Activated CD4-positive, alpha-beta memory T cell treated with anti-CD3 and anti-CD28 coated beads, Interleukin-2, amount 10 ng/mL, durations not matched to agents 7 days and 5 days (primary cell): Measurements from ENCODE around the gene FAM174C. TPM values are rescaled to one million over a fixed set of nuclear protein-coding genes. Genes with fewer than 3 reads are reported as not detected.
"Not testable (repeated sequence)": the region's sequence is repeated elsewhere in the genome, so short reads cannot be mapped to it uniquely, and the experiment has no call there.

Experiments
- CTCF ChIA-PET: fragments of 350-600 bp; sonication (Branson Sonifier 250); formaldehyde crosslinking; loops from one replicate; lab custom pipeline; 2021; ENCODE audit warnings: antibody characterized with exemption, inconsistent platforms; lab: Charles Lee
- POLR2A ChIA-PET: fragments of 350-600 bp; sonication (Branson Sonifier 250); formaldehyde crosslinking; loops from one replicate; lab custom pipeline; 2021; ENCODE audit warnings: antibody characterized with exemption; lab: Charles Lee
- DNase-seq: peaks from one replicate; pipeline ENCODE4 v3.0.0-alpha.2; 2020
- H3K27ac Mint-ChIP-seq: one replicate; pipeline ENCODE4 v1.8.0; 2021; ENCODE audit warnings: mild to moderate bottlenecking, mixed read lengths
- H3K27me3 Mint-ChIP-seq: one replicate; pipeline ENCODE4 v1.8.0; 2021; ENCODE audit warnings: mixed read lengths
- H3K36me3 Mint-ChIP-seq: one replicate; pipeline ENCODE4 v1.8.0; 2021; ENCODE audit warnings: low read depth, mixed read lengths
- H3K4me1 Mint-ChIP-seq: one replicate; pipeline ENCODE4 v1.8.0; 2021; ENCODE audit warnings: mixed read lengths
- H3K4me3 Mint-ChIP-seq: one replicate; pipeline ENCODE4 v1.8.0; 2021; ENCODE audit warnings: mild to moderate bottlenecking, mixed read lengths
- H3K9me3 Mint-ChIP-seq: one replicate; pipeline ENCODE4 v1.8.0; 2021; ENCODE audit warnings: mixed read lengths
- total RNA-seq, 2 experiments: library from RNA; stranded (reverse); gene quantifications; one replicate each; pipeline ENCODE4 v1.2.3, GENCODE V29; 2021

FAM174C gene
- total RNA-seq, 2 experiments from 2014 or later = 45.9 to 50.1 TPM

DNA sequence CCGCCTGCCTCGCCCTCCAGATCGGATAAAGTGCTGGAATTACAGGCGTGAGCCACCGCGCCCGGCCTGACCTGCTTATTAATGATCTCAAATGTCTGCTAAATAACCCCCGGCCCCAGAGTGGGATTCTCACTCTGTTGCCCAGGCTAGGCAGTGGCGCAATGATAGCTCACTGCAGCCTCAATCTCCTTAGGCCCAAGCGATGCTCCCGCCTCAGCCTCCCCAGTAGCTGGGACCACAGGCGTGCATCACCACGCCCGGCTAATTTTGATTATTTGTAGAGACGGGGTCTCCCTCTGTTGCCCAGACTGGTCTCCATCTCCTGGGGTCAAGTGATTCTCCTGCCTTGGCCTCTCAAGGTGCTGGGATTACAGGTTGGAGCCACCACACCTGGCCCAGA lies 34.4 kb upstream of the FAM174C start:
- CTCF ChIA-PET = interaction anchor here (0.8 to 2.1 kb wide), 8 partner anchors 12 to 377 kb away, joined by 3 to 23 read pairs (median 5); partner anchors contain the start of gene CIRBP
- peaks cover 2% of the 10 kb centered on the region for H3K36me3 Mint-ChIP-seq
- POLR2A ChIA-PET = interaction anchor here (0.7 to 6.9 kb wide), 8 partner anchors 9 to 166 kb away, joined by 3 to 266 read pairs (median 4); partner anchors contain the start of genes CIRBP and FAM174C
- H3K9me3 Mint-ChIP-seq = no peaks in the 10 kb centered on the region
- no peak for DNase-seq
- H3K27me3 Mint-ChIP-seq = peaks cover 16% of the 10 kb centered on the region
- peaks cover 42% of the 10 kb centered on the region for H3K4me1 Mint-ChIP-seq
- H3K4me3 Mint-ChIP-seq = peak overlapping the region; percentile 82
- peak overlapping the region; percentile 76 for H3K27ac Mint-ChIP-seq

DNA sequence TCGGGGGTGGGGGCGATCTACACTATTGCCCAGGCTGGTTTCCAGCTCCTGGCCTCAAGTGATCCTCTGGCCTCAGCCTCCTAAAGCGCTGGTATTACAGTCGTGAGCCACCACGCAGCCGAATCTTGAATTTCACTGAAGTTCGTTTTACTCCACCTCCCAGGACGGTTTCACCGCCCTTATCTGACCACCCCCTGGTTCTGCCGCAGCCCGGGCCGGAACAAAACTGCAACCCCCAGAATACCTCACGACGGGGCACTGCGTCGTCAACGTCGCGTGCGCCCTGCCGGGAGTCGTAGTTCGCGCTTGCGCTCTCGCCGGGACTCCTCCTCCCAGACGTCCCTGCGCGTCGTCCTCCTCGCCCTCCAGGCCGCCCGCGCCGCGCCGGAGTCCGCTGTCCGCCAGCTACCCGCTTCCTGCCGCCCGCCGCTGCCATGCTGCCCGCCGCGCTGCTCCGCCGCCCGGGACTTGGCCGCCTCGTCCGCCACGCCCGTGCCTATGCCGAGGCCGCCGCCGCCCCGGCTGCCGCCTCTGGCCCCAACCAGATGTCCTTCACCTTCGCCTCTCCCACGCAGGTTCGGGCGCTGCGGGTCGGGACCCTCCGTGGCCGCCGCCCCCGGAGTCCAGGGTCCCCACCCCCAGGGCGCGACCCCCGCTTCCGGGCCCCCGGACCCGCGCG lies 33.8 kb upstream of the FAM174C start, which contains the start of gene ATP5F1D:
ATP5F1D (plus strand) TSS at position 335 of the 679 bp plus-strand sequence; CDS start at position 435, 100 bp downstream.
- Mint-ChIP-seq H3K36me3 (peaks cover 2% of the 10 kb centered on the region), H3K4me1 (peaks cover 46% of the 10 kb centered on the region), H3K9me3 (no peaks in the 10 kb centered on the region), H3K27ac (peak within 1 kb of the TSS; percentile 84), H3K4me3 (peak within 1 kb of the TSS; percentile 88), H3K27me3 (peaks cover 15% of the 10 kb centered on the region)
- DNase-seq = peak; percentile 93
- ChIA-PET CTCF (interaction anchor here (1.1 to 2.1 kb wide), 7 partner anchors 11 to 378 kb away, joined by 3 to 23 read pairs (median 6); partner anchors contain the start of gene CIRBP), POLR2A (interaction anchor here (0.7 to 6.9 kb wide), 8 partner anchors 9 to 166 kb away, joined by 3 to 266 read pairs (median 4); partner anchors contain the start of genes CIRBP and FAM174C)

- CTCF ChIA-PET = interaction anchor here (0.6 to 5.3 kb wide), 37 partner anchors 9 to 381 kb away, joined by 3 to 412 read pairs (median 5); partner anchors contain the start of genes CIRBP, FAM174C, MED16 and NDUFS7
- DNase-seq = peak; percentile 88
- peak overlapping the region; percentile 61 for H3K4me3 Mint-ChIP-seq
- POLR2A ChIA-PET = interaction anchor here (0.7 to 6.9 kb wide), 18 partner anchors 9 to 654 kb away, joined by 3 to 266 read pairs (median 4); partner anchors contain the start of genes ARHGAP45, CIRBP, EFNA2 and FAM174C
- no peaks in the 10 kb centered on the region for H3K9me3 Mint-ChIP-seq
- peaks cover 5% of the 10 kb centered on the region for H3K27me3 Mint-ChIP-seq
- H3K27ac Mint-ChIP-seq = peak overlapping the region; percentile 89
- H3K36me3 Mint-ChIP-seq = peaks cover 2% of the 10 kb centered on the region
- peaks cover 38% of the 10 kb centered on the region for H3K4me1 Mint-ChIP-seq
Observed at GRCh38 chr19:1243768-1244692, 31.3 kb upstream of the FAM174C start.

- no peaks in the 10 kb centered on the region for H3K9me3 Mint-ChIP-seq
- H3K4me1 Mint-ChIP-seq = peaks cover 38% of the 10 kb centered on the region
- CTCF ChIA-PET = interaction anchor here (0.6 to 5.3 kb wide), 35 partner anchors 8 to 382 kb away, joined by 3 to 412 read pairs (median 5); partner anchors contain the start of genes CIRBP, FAM174C, MED16 and NDUFS7
- H3K36me3 Mint-ChIP-seq = peaks cover 5% of the 10 kb centered on the region
- no peak for DNase-seq
- no peaks in the 10 kb centered on the region for H3K27me3 Mint-ChIP-seq
- peak overlapping the region; percentile 61 for H3K4me3 Mint-ChIP-seq
- POLR2A ChIA-PET = interaction anchor here (0.7 to 6.9 kb wide), 17 partner anchors 8 to 653 kb away, joined by 3 to 266 read pairs (median 4); partner anchors contain the start of genes ARHGAP45, CIRBP, EFNA2 and FAM174C
- H3K27ac Mint-ChIP-seq = peak overlapping the region; percentile 89
Observed at GRCh38 chr19:1244693-1245451, 30.5 kb upstream of the FAM174C start.

DNA sequence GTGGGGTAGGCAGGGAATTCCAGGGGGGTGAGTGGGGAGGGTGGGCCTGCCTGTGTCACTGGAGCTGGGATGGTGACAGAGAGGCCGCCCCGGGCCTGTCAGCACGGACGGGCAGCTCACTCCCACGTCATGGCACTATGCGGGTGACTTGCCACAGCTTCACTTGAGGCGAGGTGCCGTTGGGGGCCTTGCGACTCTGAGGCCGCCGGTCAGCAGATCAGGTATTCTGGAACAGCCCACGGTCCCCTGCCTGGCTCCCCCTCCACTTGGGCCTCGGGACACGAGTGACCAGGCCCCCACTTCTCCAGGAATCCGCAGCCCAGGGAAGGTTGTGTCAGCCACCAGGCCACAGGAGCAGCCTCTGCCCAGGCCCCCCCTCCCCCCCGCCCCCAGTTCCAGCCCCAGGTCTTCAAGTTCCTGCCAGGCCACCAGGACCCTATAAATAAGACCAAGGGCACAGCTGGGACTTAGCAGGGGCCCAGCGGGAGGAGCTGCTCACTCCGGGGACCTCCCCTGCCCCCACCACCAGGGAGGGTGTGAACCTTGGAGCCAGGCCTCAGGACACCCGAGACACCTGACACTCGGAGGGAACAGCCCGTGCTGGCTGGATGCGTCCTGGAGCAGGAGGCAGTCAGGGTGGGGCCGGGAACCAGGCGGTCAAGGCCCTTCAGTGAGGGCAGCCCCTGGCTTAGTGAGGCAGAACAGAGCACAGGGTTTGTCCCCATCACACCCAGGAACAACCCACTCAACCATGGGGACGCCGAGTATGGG lies 29.7 kb upstream of the FAM174C start:
- no peak overlapping the region for H3K4me3 Mint-ChIP-seq
- POLR2A ChIA-PET = interaction anchor here (3.7 to 6.9 kb wide), 2 partner anchors 16 to 22 kb away, joined by 27 to 266 read pairs; partner anchors contain the start of gene CIRBP
- no peaks in the 10 kb centered on the region for H3K9me3 Mint-ChIP-seq
- H3K27me3 Mint-ChIP-seq = no peaks in the 10 kb centered on the region
- H3K36me3 Mint-ChIP-seq = peaks cover 5% of the 10 kb centered on the region
- no peak for DNase-seq
- H3K4me1 Mint-ChIP-seq = peaks cover 36% of the 10 kb centered on the region
- CTCF ChIA-PET = interaction anchor here (1.0 to 5.3 kb wide), 4 partner anchors 19 to 107 kb away, joined by 3 to 412 read pairs (median 18); partner anchors contain the start of genes CIRBP and FAM174C
- no peak overlapping the region for H3K27ac Mint-ChIP-seq

GRCh38 chr19:1246265-1247087 lies 28.9 kb upstream of the FAM174C start:
- H3K4me3 Mint-ChIP-seq, H3K27me3 Mint-ChIP-seq, H3K36me3 Mint-ChIP-seq, H3K27ac Mint-ChIP-seq, H3K9me3 Mint-ChIP-seq, DNase-seq: not testable (repeated sequence)
- POLR2A ChIA-PET = interaction anchor here (3.7 to 6.9 kb wide), 2 partner anchors 15 to 21 kb away, joined by 27 to 266 read pairs; partner anchors contain the start of gene CIRBP
- CTCF ChIA-PET = interaction anchor here (0.7 to 5.3 kb wide), 2 partner anchors 18 to 269 kb away, joined by 3 to 412 read pairs; partner anchors contain the start of gene CIRBP
- H3K4me1 Mint-ChIP-seq = peaks cover 28% of the 10 kb centered on the region

- DNase-seq = no peak
- ChIA-PET POLR2A (interaction anchor here (1.6 kb wide), 1 partner anchor 19 kb away, joined by 12 read pairs; no protein-coding TSS in a partner anchor), CTCF (interaction anchor here (5.3 kb wide), 1 partner anchor 17 kb away, joined by 412 read pairs; the partner anchor contains the start of gene CIRBP)
- Mint-ChIP-seq H3K4me1 (peaks cover 19% of the 10 kb centered on the region), H3K27ac (peak overlapping the region; percentile 54), H3K4me3 (no peak overlapping the region), H3K27me3 (no peaks in the 10 kb centered on the region), H3K36me3 (peaks cover 17% of the 10 kb centered on the region), H3K9me3 (no peaks in the 10 kb centered on the region)
Observed at GRCh38 chr19:1247748-1248138, 27.6 kb upstream of the FAM174C start.

DNA sequence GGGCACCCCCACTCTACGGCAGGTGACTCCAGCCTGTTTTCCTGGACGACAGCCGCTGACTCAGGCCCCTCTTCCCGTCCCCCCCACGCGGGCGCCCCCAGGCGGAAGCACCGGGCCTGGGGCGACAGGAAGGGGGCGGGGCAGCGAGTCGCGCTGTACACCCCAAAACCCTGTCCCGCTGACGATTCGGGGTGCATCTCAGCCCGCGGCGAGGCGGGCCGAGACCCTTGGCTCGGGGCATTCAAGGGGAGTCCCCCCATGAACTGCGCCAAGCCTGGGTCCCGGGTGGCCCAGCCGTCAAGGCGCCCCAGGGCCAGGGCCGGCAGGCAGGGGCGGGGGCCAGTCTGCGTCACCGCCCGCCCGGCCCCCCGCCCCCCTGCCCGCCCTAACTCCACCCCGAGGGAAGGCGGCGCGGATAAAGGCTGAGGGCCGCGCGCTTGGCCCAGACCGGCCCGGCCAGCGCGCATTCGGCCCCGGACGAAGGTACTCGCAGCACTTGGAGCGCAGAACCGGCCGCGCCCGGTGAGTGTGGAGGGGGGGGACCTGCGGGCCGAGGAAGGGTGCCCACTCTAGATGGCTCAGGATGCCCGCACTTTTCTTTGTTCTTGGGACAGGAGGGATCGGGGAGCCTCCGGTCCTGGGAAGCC lies 27.1 kb upstream of the FAM174C start, which contains the start of gene MIDN:
MIDN (plus strand) TSS at position 445 of the 647 bp plus-strand sequence. CDS start 1,714 bp downstream, outside the sequence.
- ChIA-PET CTCF (interaction anchor here (0.5 to 1.0 kb wide), 2 partner anchors 18 to 158 kb away, joined by 3 to 4 read pairs; no protein-coding TSS in a partner anchor), POLR2A (interaction anchor here (1.0 to 1.6 kb wide), 5 partner anchors 12 to 227 kb away, joined by 3 to 12 read pairs (median 3); partner anchors contain the start of genes CIRBP, RNU6-2 and TMEM259)
- H3K27ac Mint-ChIP-seq = peak within 1 kb of the TSS; percentile 84
- H3K27me3 Mint-ChIP-seq = no peaks in the 10 kb centered on the region
- peaks cover 15% of the 10 kb centered on the region for H3K4me1 Mint-ChIP-seq
- H3K4me3 Mint-ChIP-seq = peak within 1 kb of the TSS; percentile 78
- peaks cover 19% of the 10 kb centered on the region for H3K36me3 Mint-ChIP-seq
- no peaks in the 10 kb centered on the region for H3K9me3 Mint-ChIP-seq
- peak; percentile 75 for DNase-seq

DNA sequence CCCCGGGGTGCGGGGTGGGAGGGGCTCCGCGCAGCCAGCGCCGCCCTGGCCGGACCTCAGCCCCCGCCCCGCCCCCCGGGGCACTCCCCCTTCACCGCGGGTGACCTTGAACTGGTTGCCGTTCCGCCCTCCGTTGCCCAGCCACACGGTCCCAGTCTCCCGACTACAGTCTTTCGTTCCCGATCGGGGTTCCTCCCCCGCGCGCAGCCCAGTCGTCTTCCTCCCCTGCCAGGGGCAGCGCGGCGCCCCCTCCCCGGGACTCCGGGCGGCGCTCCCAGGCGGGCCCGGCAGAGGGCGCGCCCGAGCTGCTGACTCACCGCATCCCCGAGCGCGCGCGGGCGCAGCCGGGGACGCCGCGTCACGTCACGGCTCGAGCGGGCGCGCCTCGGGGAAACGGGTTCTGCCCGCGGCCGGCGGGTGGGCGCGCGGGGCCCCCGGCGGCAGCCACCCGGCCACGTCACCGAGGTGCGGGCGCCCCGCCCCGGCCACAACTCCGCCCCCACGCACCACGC lies 26.5 kb upstream of the FAM174C start:
- peak overlapping the region; percentile 84 for H3K27ac Mint-ChIP-seq
- H3K4me1 Mint-ChIP-seq = peaks cover 14% of the 10 kb centered on the region
- ChIA-PET CTCF (interaction anchor here (0.5 to 1.0 kb wide), 2 partner anchors 17 to 159 kb away, joined by 3 to 4 read pairs; no protein-coding TSS in a partner anchor), POLR2A (interaction anchor here (1.0 to 1.6 kb wide), 5 partner anchors 12 to 228 kb away, joined by 3 to 12 read pairs (median 3); partner anchors contain the start of genes CIRBP, RNU6-2 and TMEM259)
- no peaks in the 10 kb centered on the region for H3K9me3 Mint-ChIP-seq
- peak; percentile 84 for DNase-seq
- no peaks in the 10 kb centered on the region for H3K27me3 Mint-ChIP-seq
- H3K4me3 Mint-ChIP-seq = peak overlapping the region; percentile 78
- peaks cover 23% of the 10 kb centered on the region for H3K36me3 Mint-ChIP-seq
